ENCODE data around the gene TBC1D5.

- TF ChIP-seq CTCF (IDR thresholded peaks at IDR 0.05) (no peak), POLR2A (IDR thresholded peaks at IDR 0.05) (no peak)
Observed at GRCh38 chr3:17118771-17119170, 623.7 kb downstream of the TBC1D5 start.
